ENCODE data around the gene CHST11.

DNA sequence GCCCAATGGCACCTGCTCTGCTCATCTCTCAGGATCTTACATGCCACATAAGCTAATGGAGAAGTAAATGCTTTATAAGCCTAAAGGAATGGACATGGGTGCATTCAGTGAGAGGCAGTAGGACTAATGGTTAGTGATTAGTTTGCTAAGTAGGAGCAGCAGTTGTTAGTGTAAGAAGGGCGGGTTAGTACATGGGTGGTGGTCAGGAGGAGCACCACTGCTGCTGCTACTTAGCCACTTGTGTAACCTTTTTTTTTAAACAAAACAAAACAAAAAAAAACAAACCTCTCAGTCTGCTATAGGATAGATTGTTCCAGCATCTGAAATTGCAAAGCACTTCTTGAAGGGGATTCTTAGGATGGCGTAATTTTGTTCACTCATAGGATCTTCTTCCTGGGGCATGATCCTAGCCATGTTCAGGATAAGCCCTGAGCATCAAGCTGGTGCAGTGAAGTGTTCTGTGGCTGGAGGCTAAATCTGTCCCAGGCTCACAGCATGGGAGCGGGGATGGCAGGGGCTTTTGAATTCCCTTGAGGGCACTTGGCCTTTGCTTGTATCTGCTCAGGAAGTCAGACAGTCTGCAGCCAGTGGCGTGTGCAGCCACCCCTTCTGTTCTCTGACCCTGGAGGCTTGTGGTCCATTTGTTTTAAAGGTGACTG, 63.6 kb downstream of the CHST11 start:
- TF ChIP-seq, protein P1, sequence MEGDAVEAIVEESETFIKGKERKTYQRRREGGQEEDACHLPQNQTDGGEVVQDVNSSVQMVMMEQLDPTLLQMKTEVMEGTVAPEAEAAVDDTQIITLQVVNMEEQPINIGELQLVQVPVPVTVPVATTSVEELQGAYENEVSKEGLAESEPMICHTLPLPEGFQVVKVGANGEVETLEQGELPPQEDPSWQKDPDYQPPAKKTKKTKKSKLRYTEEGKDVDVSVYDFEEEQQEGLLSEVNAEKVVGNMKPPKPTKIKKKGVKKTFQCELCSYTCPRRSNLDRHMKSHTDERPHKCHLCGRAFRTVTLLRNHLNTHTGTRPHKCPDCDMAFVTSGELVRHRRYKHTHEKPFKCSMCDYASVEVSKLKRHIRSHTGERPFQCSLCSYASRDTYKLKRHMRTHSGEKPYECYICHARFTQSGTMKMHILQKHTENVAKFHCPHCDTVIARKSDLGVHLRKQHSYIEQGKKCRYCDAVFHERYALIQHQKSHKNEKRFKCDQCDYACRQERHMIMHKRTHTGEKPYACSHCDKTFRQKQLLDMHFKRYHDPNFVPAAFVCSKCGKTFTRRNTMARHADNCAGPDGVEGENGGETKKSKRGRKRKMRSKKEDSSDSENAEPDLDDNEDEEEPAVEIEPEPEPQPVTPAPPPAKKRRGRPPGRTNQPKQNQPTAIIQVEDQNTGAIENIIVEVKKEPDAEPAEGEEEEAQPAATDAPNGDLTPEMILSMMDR (IDR thresholded peaks at IDR 0.05; ENCODE audit: low read depth, low read length, poor library complexity, severe bottlenecking), result no peak
- no peak for TF ChIP-seq EZH2phosphoT487 (IDR thresholded peaks at IDR 0.05; ENCODE audit: borderline replicate concordance, low read length)

Data from DOHH2 (cell line).